IMR-90 (cell line): ENCODE results near the gene MRPS31. TPM values are rescaled to one million over a fixed set of nuclear protein-coding genes. Genes with fewer than 3 reads are reported as not detected.

ENCODE experiments used
- microRNA-seq, 2 experiments: library from miRNA; stranded (forward) in 1 of 2; unstranded in 1 of 2; fragments of 10-50 nt in 1 of 2; fragments of <30 nt in 1 of 2; gene quantifications in 1 of 2; microRNA quantifications in 1 of 2; one replicate each; pipeline versions ENCODE3 to v1.1.0; 2013 to 2020; ENCODE audit not compliant: insufficient read depth in 1 of 2, insufficient read length in 1 of 2, unreplicated experiment in 1 of 2
- polyA plus RNA-seq, 3 experiments: library from polyadenylated mRNA; depleted of rRNA; stranded (reverse); fragments of >200 nt; gene quantifications; 2 replicates each; pipeline ENCODE4 v1.2.3, GENCODE V29; 2012; ENCODE audit warnings: low replicate concordance in 1 of 3
- small RNA-seq, 5 experiments: library from RNA; depleted of rRNA; stranded (forward); fragments of <200 nt; gene quantifications; one replicate each; pipeline ENCODE3, GENCODE V24; 2012
- total RNA-seq: library from RNA; depleted of rRNA; stranded (reverse); fragments of >200 nt; gene quantifications from 2 replicates; pipeline ENCODE4 v1.2.3, GENCODE V29; 2012; rRNA removed

The MRPS31 gene
- total and polyA plus RNA-seq, 2 of the 4 experiments (the other 2 are of a cell fraction), result 9.3 to 14.8 TPM

Small RNA genes within 50 kb of the gene (microRNA-seq; reads per million reads assigned to microRNA genes)
- gene MIR320D1 (ENCODE audit: insufficient read depth in 1 of 2, insufficient read length in 1 of 2, unreplicated experiment in 1 of 2) (0 reads per million in 2 experiments), gene MIR621 (ENCODE audit: insufficient read depth in 1 of 2, insufficient read length in 1 of 2, unreplicated experiment in 1 of 2) (0 reads per million in 2 experiments), gene RF00017 (ENCODE audit: insufficient read depth, insufficient read length) (not detected)

Small RNA genes within 50 kb of the gene (small RNA-seq; reads per million reads assigned to genes)
- gene MIR320D1 (0 reads per million in 5 experiments), gene MIR621 (0 reads per million in 5 experiments), gene RF00017 (0 reads per million in 5 experiments)

Other genes with a start within 250 kb of the MRPS31 start
- gene FOXO1, start 104.5 kb downstream of the MRPS31 start, total RNA-seq, result under 0.01 and 0.18 TPM in 2 replicates
- 0.07 and 0.12 TPM in 2 replicates for gene FOXO1, start 104.5 kb downstream of the MRPS31 start, polyA plus RNA-seq (2012; rRNA removed)
- gene SLC25A15, start 18.4 kb upstream of the MRPS31 start, total RNA-seq, result 13.3 and 16.1 TPM in 2 replicates
- 5.2 and 5.4 TPM in 2 replicates for gene SLC25A15, start 18.4 kb upstream of the MRPS31 start, polyA plus RNA-seq (2012; rRNA removed)
- 27.6 and 36.9 TPM in 2 replicates for gene ELF1, start 248.1 kb upstream of the MRPS31 start, total RNA-seq
- gene ELF1, start 248.1 kb upstream of the MRPS31 start, polyA plus RNA-seq (2012; rRNA removed), result 23.7 and 25.4 TPM in 2 replicates